SU-DHL-6 (cell line): ENCODE measurements around the gene ANXA2R.
"Not testable (repeated sequence)": the region's sequence is repeated elsewhere in the genome, so short reads cannot be mapped to it uniquely, and the experiment has no call there.

Source experiments
- H2AFZ ChIP-seq: fragments of 200-600 bp; sonication (generic); 2 replicates; pipeline ENCODE4 v1.6.1; 2014; ENCODE audit warnings: low read depth, mild to moderate bottlenecking, moderate library complexity, mixed read lengths, antibody characterized with exemption, low read length; ENCODE audit not compliant: severe bottlenecking
- H3F3A ChIP-seq: fragments of 200-600 bp; shearing (Covaris generic); 2 replicates; pipeline ENCODE4 v1.6.0; 2016; ENCODE audit warnings: antibody characterized with exemption, mild to moderate bottlenecking; ENCODE audit not compliant: insufficient read depth
- H3K27ac ChIP-seq: fragments of 200-600 bp; sonication (generic); 2 replicates; pipeline ENCODE4 v1.5.1; 2016; ENCODE audit warnings: low read depth, mild to moderate bottlenecking, low read length, moderate library complexity, mixed read lengths
- H3K27me3 ChIP-seq: fragments of 200-600 bp; sonication (generic), shearing (Covaris generic); 2 replicates; pipeline ENCODE4 v1.6.0; 2014; ENCODE audit warnings: mild to moderate bottlenecking, low read length
- H3K36me3 ChIP-seq: fragments of 200-600 bp; sonication (generic); 2 replicates; pipeline ENCODE4 v1.6.1; 2014; ENCODE audit warnings: mild to moderate bottlenecking, low read length, mixed read lengths
- H3K4me2 ChIP-seq: fragments of 300-600, 200-600 bp; shearing (Covaris generic), sonication (generic); 2 replicates; pipeline ENCODE4 v1.6.0; 2014; ENCODE audit warnings: low read length, low read depth, mild to moderate bottlenecking; ENCODE audit not compliant: poor library complexity, severe bottlenecking
- H3K4me3 ChIP-seq: fragments of 200-600 bp; sonication (generic); 2 replicates; pipeline ENCODE4 v1.5.1; 2014; ENCODE audit warnings: antibody characterized with exemption, low read length, mild to moderate bottlenecking, mixed read lengths; ENCODE audit not compliant: insufficient read depth, poor library complexity, severe bottlenecking
- H3K79me2 ChIP-seq: fragments of 200-600 bp; sonication (generic); 2 replicates; pipeline ENCODE4 v1.6.1; 2014; ENCODE audit warnings: mild to moderate bottlenecking, low read length, moderate library complexity; ENCODE audit not compliant: insufficient read depth
- H3K9ac ChIP-seq: fragments of 200-600 bp; sonication (generic); 2 replicates; pipeline ENCODE4 v1.7.0; 2014; ENCODE audit warnings: mild to moderate bottlenecking, low read length
- H3K9me2 ChIP-seq: fragments of 200-600 bp; sonication (generic); replicated peaks from 2 replicates; pipeline ENCODE4 v1.6.1; 2014; ENCODE audit warnings: low read length; ENCODE audit not compliant: insufficient read depth
- H3K9me3 ChIP-seq: fragments of 200-600 bp; sonication (generic); 2 replicates; pipeline ENCODE4 v1.6.1; 2014; ENCODE audit warnings: low read length, mixed read lengths; ENCODE audit not compliant: insufficient read depth
- H4K20me1 ChIP-seq: fragments of 200-600 bp; sonication (generic); 2 replicates; pipeline ENCODE4 v1.6.1; 2014; ENCODE audit warnings: low read depth, mild to moderate bottlenecking, antibody characterized with exemption, low read length, moderate library complexity, mixed read lengths
- CTCF ChIP-seq: fragments of 200-600 bp; sonication (generic); IDR thresholded peaks from one replicate; pipeline ENCODE4 v1.5.1; 2017; ENCODE audit warnings: antibody characterized with exemption, mild to moderate bottlenecking, low read length, moderate library complexity; ENCODE audit not compliant: insufficient read depth, poor library complexity, severe bottlenecking
- EZH2phosphoT487 ChIP-seq: fragments of 200-600 bp; sonication (generic), shearing (Covaris generic); conservative IDR thresholded peaks from 2 replicates; pipeline ENCODE4 v1.6.1; 2018; ENCODE audit warnings: mild to moderate bottlenecking, antibody characterized with exemption, low read length, moderate library complexity, mixed read lengths

Gene ANXA2R

DNA sequence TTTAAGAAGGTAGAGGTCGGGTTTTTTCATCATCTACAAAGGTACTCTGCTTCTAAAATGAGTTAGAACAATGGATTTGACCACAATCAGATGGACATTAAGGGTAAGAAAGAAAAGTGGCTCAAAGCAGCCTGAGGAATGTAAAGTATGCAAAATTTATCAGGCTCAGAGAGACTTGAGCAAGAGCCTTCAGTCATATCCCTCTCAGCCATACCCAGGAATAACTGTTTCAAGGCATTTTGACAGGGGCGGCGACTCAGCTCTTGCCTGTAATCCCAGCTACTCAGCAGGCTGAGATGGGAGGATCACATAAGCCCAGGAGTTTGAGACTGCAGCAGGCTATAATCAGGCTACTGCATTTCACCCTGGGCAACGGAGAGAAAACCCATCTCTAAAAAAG is 38.8 kb upstream of the ANXA2R start:
- Histone ChIP-seq H3K79me2 (no peaks in the 10 kb centered on the region), H3K9ac (no peak overlapping the region), H3K27ac (no peak overlapping the region), H3K36me3 (no peaks in the 10 kb centered on the region), H3K9me2 (no peaks in the 10 kb centered on the region), H4K20me1 (no peaks in the 10 kb centered on the region), H3K4me2 (no peak overlapping the region), H3K27me3 (no peaks in the 10 kb centered on the region), H3K9me3 (peaks cover under 1% of the 10 kb centered on the region; the same call in 1 of the 2 replicates), H3F3A (0 out of 2 replicates have a peak, but pooled peaks cover 4% of the 10 kb centered on the region), H2AFZ (no peak overlapping the region), H3K4me3 (no peak overlapping the region)
- no peak for TF ChIP-seq EZH2phosphoT487
- TF ChIP-seq CTCF = no peak

GRCh38 chr5:43077446-43078191 is 37.5 kb upstream of the ANXA2R start:
- H3K27ac ChIP-seq, H3K36me3 ChIP-seq, H2AFZ ChIP-seq, H3K79me2 ChIP-seq, H3F3A ChIP-seq, H4K20me1 ChIP-seq, H3K4me3 ChIP-seq, H3K9me3 ChIP-seq, H3K4me2 ChIP-seq, H3K9ac ChIP-seq, H3K9me2 ChIP-seq, H3K27me3 ChIP-seq: not testable (repeated sequence)

GRCh38 chr5:43075319-43076293 is 35.5 kb upstream of the ANXA2R start:
- no peaks in the 10 kb centered on the region for H3K9me2 ChIP-seq
- H3K27ac ChIP-seq = no peak overlapping the region
- no peak overlapping the region for H3K4me2 ChIP-seq

More at GRCh38 chr5:43075319-43076293, 35.5 kb upstream of the ANXA2R start:
- Histone ChIP-seq H4K20me1 (no peaks in the 10 kb centered on the region), H3K4me3 (no peak overlapping the region), H3K9me3 (no peaks in the 10 kb centered on the region), H2AFZ (no peak overlapping the region), H3K79me2 (no peaks in the 10 kb centered on the region), H3K9ac (no peak overlapping the region), H3K27me3 (no peaks in the 10 kb centered on the region), H3K36me3 (0 out of 2 replicates have a peak, but pooled peaks cover 3% of the 10 kb centered on the region), H3F3A (no peaks in the 10 kb centered on the region)
- TF ChIP-seq EZH2phosphoT487 = no peak
- TF ChIP-seq CTCF = no peak
